Common myeloid progenitor, CD34-positive (primary cell): Measurements from ENCODE around the gene MYO15A.

ENCODE experiments used
- CTCF ChIA-PET: fragments of 350-600 bp; sonication (Branson Sonifier 250); formaldehyde crosslinking; loops from one replicate; lab custom pipeline; 2021; ENCODE audit warnings: antibody characterized with exemption; lab: Charles Lee
- POLR2A ChIA-PET: fragments of 350-600 bp; sonication (Branson Sonifier 250); formaldehyde crosslinking; loops from one replicate; lab custom pipeline; 2021; ENCODE audit warnings: antibody characterized with exemption; lab: Charles Lee
- DNase-seq, 3 donors: peaks; one replicate each; pipeline versions ENCODE4 v3.0.0 to v3.0.0-alpha.2; 2013
- H3K27ac ChIP-seq, 2 experiments: 1 replicate in 1 of 2; 2 replicates in 1 of 2; pipeline ENCODE4 v1.7.0; 2013; ENCODE audit warnings: inconsistent platforms in 2 of 2, low read length in 2 of 2, mild to moderate bottlenecking in 2 of 2, low read depth in 1 of 2, moderate library complexity in 1 of 2; ENCODE audit not compliant: severe bottlenecking in 2 of 2, insufficient read depth in 1 of 2, poor library complexity in 1 of 2
- H3K27me3 ChIP-seq, 5 experiments: replicated peaks in 2 of 5; 1 replicate in 3 of 5; 2 replicates in 2 of 5; pipeline versions ENCODE4 v1.6.1 to v1.7.0; 2013; ENCODE audit warnings: low read length in 4 of 5, mild to moderate bottlenecking in 2 of 5, moderate library complexity in 2 of 5, inconsistent platforms in 1 of 5; ENCODE audit not compliant: insufficient read depth in 5 of 5, control insufficient read depth in 4 of 5
- H3K36me3 ChIP-seq, 4 experiments: 1 replicate in 2 of 4; 2 replicates in 2 of 4; pipeline versions ENCODE4 v1.6.1 to v1.7.0; 2013; ENCODE audit warnings: low read length in 3 of 4, control low read depth in 1 of 4, mild to moderate bottlenecking in 1 of 4; ENCODE audit not compliant: control insufficient read depth in 4 of 4, insufficient read depth in 4 of 4
- H3K4me1 ChIP-seq, 4 experiments: 1 replicate in 3 of 4; 2 replicates in 1 of 4; pipeline versions ENCODE4 v1.6.1 to v1.7.1; 2013; ENCODE audit warnings: low read length in 3 of 4, mild to moderate bottlenecking in 3 of 4, control low read depth in 1 of 4, inconsistent platforms in 1 of 4, moderate library complexity in 1 of 4; ENCODE audit not compliant: control insufficient read depth in 4 of 4, insufficient read depth in 4 of 4; ENCODE audit errors: control extremely low read depth in 1 of 4
- H3K4me3 ChIP-seq, 7 experiments: 1 replicate in 4 of 7; 2 replicates in 3 of 7; pipeline versions ENCODE4 v1.5.1 to v1.7.0; 2013; ENCODE audit warnings: mild to moderate bottlenecking in 7 of 7, low read length in 6 of 7, moderate library complexity in 6 of 7, inconsistent platforms in 2 of 7, low read depth in 2 of 7, control low read depth in 1 of 7; ENCODE audit not compliant: insufficient read depth in 4 of 7, control insufficient read depth in 1 of 7; ENCODE audit errors: extremely low read depth in 1 of 7
- H3K9me3 ChIP-seq, 5 experiments: 1 replicate in 4 of 5; 2 replicates in 1 of 5; pipeline versions ENCODE4 v1.6.1 to v1.7.1; 2013; ENCODE audit warnings: low read length in 4 of 5, mild to moderate bottlenecking in 2 of 5, inconsistent platforms in 1 of 5, low read depth in 1 of 5, moderate library complexity in 1 of 5; ENCODE audit not compliant: control insufficient read depth in 4 of 5, insufficient read depth in 2 of 5; ENCODE audit errors: control extremely low read depth in 1 of 5
- WGBS: methylation state at CpG from one replicate; pipeline ENCODE4 v1.1.5; 2013; ENCODE audit not compliant: insufficient coverage; 5-methylcytosine and 5-hydroxymethylcytosine counted together

MYO15A gene

GRCh38 chr17:18101828-18102227 lies 6.7 kb upstream of the MYO15A start:
- H3K4me1 ChIP-seq: peaks cover 0 to 13% (median 12%) of the 10 kb centered on the region in 4 experiments
- H3K27ac ChIP-seq: no peak overlapping the region
- H3K9me3 ChIP-seq: no peaks in the 10 kb centered on the region
- no peaks in the 10 kb centered on the region for H3K27me3 ChIP-seq
- CTCF ChIA-PET: interaction anchor here (3.2 kb wide), 1 partner anchor 12 kb away, joined by 11 read pairs; no protein-coding TSS in a partner anchor
- H3K4me3 ChIP-seq: no peak overlapping the region
- POLR2A ChIA-PET: interaction anchor here (1.2 kb wide), 1 partner anchor 8 kb away, joined by 4 read pairs; no protein-coding TSS in a partner anchor
- 92% methylated on average over 9 of the region's 9 CpGs for WGBS
- peaks cover 7 to 86% (median 62%) of the 10 kb centered on the region in 4 experiments for H3K36me3 ChIP-seq
- no peak for DNase-seq

DNA sequence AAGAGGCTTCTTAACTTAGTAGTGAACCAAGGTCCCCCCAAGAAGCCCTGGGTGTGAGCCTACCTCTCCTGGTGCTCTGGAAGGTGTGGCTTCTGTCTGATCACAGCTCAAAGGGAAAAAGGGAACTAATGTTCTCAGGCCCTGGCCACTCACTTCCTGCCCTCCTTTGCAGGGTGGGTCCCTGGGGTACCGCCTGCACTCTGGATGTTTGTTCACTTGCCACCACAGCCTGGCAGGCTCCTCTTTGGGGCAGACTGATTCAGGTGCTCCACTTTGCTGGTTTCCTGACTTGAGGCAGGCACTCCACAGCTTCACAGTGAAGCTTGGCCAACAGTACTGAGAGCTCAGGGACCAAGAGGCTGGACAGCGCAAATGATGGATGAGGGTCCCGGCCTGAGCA lies 5.9 kb upstream of the MYO15A start:
- DNase-seq: peak; percentile 45 to 88 (median 85)
- Histone ChIP-seq H3K4me1 (peaks cover 0 to 13% (median 12%) of the 10 kb centered on the region in 4 experiments), H3K9me3 (no peaks in the 10 kb centered on the region), H3K27me3 (no peaks in the 10 kb centered on the region), H3K4me3 (no peak overlapping the region), H3K36me3 (peaks cover 5 to 86% (median 60%) of the 10 kb centered on the region in 4 experiments), H3K27ac (no peak overlapping the region)
- 26% methylated on average over 3 of the region's 3 CpGs for WGBS
- ChIA-PET POLR2A (interaction anchor here (0.7 kb wide), 1 partner anchor 35 kb away, joined by 3 read pairs; no protein-coding TSS in a partner anchor), CTCF (interaction anchor here (3.2 kb wide), 1 partner anchor 13 kb away, joined by 11 read pairs; no protein-coding TSS in a partner anchor)

GRCh38 chr17:18105027-18105426 lies 3.5 kb upstream of the MYO15A start:
- ChIA-PET CTCF (interaction anchor here (0.9 kb wide), 1 partner anchor 11 kb away, joined by 3 read pairs; no protein-coding TSS in a partner anchor), POLR2A (no interaction called here)
- Histone ChIP-seq H3K4me3 (no peak overlapping the region), H3K36me3 (peaks cover 2 to 64% (median 40%) of the 10 kb centered on the region in 4 experiments), H3K27me3 (no peaks in the 10 kb centered on the region), H3K4me1 (peaks cover 0 to 13% (median 12%) of the 10 kb centered on the region in 4 experiments), H3K9me3 (no peaks in the 10 kb centered on the region), H3K27ac (no peak overlapping the region)
- 100% methylated on average over 1 of the region's 3 CpGs for WGBS
- DNase-seq: no peak

DNA sequence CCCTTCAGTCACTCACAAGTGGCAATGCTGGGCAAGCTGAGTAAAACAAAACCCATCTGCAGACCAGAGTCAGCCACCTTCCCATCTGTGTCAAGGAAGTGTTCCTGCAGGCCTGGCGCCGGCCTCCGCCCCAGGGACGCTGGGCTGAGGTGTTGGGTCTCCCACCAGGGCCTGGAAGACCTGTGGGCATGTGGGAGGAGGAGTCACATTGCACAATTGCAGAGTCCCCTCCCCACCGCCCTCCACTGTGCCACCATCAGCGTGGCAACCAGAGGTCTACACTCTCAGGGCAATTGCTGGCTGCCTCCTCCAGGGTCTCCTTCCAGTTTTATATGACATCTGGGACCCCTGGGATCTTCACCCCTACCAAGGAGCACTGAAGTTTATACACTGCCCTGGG lies 3.0 kb upstream of the MYO15A start:
- H3K27me3 ChIP-seq: no peaks in the 10 kb centered on the region
- DNase-seq: no peak
- POLR2A ChIA-PET: no interaction called here
- peaks cover 0 to 13% (median 12%) of the 10 kb centered on the region in 4 experiments for H3K4me1 ChIP-seq
- WGBS: 90% methylated on average over 6 of the region's 6 CpGs
- no peak overlapping the region for H3K4me3 ChIP-seq
- CTCF ChIA-PET: no interaction called here
- peaks cover 0 to 59% (median 36%) of the 10 kb centered on the region in 4 experiments for H3K36me3 ChIP-seq
- H3K27ac ChIP-seq: no peak overlapping the region
- H3K9me3 ChIP-seq: no peaks in the 10 kb centered on the region

DNA sequence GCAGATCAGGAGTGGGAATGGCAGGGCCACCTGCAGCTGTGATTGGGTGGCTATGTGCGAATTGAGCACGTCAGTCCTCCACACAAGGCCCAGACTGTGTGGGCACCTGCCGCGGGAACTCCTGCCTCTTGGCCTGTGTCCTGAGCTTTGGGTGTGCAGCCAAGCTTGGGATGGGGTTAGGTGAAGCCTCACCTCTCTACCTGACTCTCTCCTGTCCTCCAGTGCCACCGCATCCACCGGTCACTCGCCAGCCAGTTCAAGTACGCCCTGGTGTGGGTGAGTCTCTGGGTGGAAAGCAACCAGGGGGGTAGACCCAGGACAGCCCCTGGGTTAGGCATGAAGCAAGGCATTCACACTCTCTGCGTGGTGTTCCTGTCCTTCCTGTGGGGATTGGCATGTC lies 2.3 kb upstream of the MYO15A start:
- no peak for DNase-seq
- Histone ChIP-seq H3K27ac (no peak overlapping the region), H3K27me3 (no peaks in the 10 kb centered on the region), H3K4me3 (no peak overlapping the region), H3K9me3 (no peaks in the 10 kb centered on the region), H3K36me3 (peaks cover 0 to 52% (median 32%) of the 10 kb centered on the region in 4 experiments), H3K4me1 (peaks cover 0 to 13% (median 12%) of the 10 kb centered on the region in 4 experiments)
- WGBS: 98% methylated on average over 6 of the region's 9 CpGs
- CTCF ChIA-PET: no interaction called here
- POLR2A ChIA-PET: no interaction called here

DNA sequence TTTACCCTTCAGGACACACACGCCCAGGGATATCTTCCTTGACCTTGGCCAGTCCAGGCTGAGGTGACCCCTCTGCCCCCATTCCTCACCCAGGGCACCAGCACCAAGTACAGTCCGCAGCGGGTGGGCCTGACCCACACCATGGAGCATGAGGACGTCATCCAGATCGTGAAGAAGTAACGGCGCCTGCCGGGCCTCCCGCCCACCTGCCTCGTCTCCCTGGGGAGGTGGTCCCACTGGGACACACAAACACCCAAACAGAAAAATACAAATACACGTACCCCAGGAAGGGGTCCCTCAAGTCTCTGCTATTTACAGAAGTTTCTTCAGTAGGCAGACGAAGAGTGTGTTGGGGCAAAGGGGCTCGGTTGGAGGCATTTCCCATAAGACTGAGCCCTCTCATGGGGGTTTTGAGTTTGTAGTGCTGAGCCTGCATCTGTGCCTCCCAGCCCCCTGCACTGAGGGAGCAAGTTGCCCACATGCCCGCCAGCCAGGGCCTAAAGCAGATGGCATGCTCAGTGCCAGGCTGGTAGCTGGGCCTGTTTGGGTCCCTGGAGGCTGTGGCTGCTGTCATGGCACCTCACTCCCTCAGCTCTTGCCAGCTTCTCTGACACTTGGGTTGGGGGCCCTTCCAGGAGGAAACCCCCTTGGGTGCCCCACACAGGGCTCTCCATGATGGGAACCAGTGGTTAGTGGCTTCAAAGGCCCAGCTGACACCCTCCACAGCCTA lies 1.3 kb upstream of the MYO15A start:
- H3K27me3 ChIP-seq: no peaks in the 10 kb centered on the region
- peaks cover 0 to 43% (median 24%) of the 10 kb centered on the region in 4 experiments for H3K36me3 ChIP-seq
- ChIA-PET CTCF (interaction anchor here (0.6 to 0.8 kb wide), 2 partner anchors 75 to 178 kb away, joined by 3 read pairs; no protein-coding TSS in a partner anchor), POLR2A (no interaction called here)
- H3K4me1 ChIP-seq: peaks cover 0 to 13% (median 12%) of the 10 kb centered on the region in 4 experiments
- no peak overlapping the region for H3K27ac ChIP-seq
- H3K9me3 ChIP-seq: no peaks in the 10 kb centered on the region
- H3K4me3 ChIP-seq: no peak overlapping the region
- no peak for DNase-seq
- WGBS: 96% methylated on average over 10 of the region's 14 CpGs

DNA sequence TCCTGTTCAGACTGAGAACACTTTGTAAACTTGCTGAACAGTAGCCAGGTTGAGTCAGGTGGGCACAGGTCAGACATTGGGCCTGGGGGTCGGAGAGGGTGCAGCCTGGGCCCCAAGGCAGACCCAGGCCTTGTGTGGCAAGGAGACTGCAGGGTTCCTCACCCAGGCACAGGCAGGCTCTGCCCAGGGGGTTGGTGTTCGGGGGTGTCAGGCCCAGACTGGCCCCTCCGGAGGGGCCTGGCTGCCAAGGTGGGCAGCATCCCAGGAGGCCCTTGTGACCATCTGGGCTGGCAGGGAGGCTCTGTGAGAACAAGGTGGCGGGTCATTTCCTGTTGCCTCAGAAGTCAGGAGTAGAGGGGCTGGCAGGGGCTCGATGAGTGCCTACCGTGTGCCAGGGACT lies 585 bp upstream of the MYO15A start:
- Histone ChIP-seq H3K9me3 (no peaks in the 10 kb centered on the region), H3K27me3 (no peaks in the 10 kb centered on the region), H3K4me1 (peaks cover 0 to 7% (median 6%) of the 10 kb centered on the region in 4 experiments), H3K36me3 (peaks cover 0 to 43% (median 24%) of the 10 kb centered on the region in 4 experiments), H3K27ac (no peak overlapping the region), H3K4me3 (no peak overlapping the region)
- 74% methylated on average over 3 of the region's 6 CpGs for WGBS
- ChIA-PET POLR2A (no interaction called here), CTCF (no interaction called here)
- DNase-seq: no peak
